Keratinocyte (primary cell): ENCODE data around the gene CELF2.

Experiments
- EZH2 ChIP-seq: IDR thresholded peaks from one replicate; pipeline ENCODE4 v1.6.1; 2012; ENCODE audit warnings: inconsistent platforms, mild to moderate bottlenecking, low read length, moderate library complexity
- TF ChIP-seq, protein P1 (sequence below), 3 experiments: IDR thresholded peaks in 1 of 3; conservative IDR thresholded peaks in 1 of 3; optimal IDR thresholded peaks in 1 of 3; 2 replicates in 2 of 3; 3 replicates in 1 of 3; pipeline versions ENCODE3 to v1.5.1; 2011; ENCODE audit warnings: low read length in 3 of 3, mild to moderate bottlenecking in 3 of 3, moderate library complexity in 2 of 3, control low read depth in 1 of 3, inconsistent platforms in 1 of 3; ENCODE audit not compliant: insufficient read depth in 2 of 3; ENCODE audit errors: extremely low read depth in 1 of 3

DNA sequence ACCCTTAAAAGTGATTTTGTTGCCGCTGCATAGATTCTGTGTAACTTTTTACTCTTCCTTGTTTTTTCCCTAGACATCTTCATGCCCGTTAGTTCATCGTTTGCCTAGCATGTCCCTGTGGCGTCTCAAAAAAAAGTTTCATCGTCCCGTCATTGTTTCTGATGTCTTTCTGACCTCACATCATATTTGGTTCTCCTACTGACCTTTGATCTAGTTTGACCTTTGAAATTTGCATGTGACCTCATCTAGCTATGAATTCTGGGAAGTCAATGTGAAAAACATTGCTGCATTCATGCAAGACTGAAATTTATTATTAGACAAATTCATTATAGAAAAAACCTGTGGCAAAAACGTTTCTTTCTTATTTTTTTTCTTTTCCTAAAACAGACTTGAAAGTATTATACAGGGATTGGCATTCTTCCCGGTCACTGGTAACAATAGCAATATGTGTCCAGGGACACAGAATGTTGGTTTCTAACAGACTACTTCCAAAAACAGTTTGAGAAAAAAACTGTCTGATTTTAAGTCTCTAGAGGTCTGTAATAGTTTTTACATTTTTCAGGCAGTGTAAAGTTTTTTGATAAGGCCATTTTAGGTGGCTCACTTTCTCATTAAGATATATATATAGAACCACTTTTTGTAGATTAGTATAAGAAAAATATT, 312.8 kb downstream of the CELF2 start:
- TF ChIP-seq, protein P1, sequence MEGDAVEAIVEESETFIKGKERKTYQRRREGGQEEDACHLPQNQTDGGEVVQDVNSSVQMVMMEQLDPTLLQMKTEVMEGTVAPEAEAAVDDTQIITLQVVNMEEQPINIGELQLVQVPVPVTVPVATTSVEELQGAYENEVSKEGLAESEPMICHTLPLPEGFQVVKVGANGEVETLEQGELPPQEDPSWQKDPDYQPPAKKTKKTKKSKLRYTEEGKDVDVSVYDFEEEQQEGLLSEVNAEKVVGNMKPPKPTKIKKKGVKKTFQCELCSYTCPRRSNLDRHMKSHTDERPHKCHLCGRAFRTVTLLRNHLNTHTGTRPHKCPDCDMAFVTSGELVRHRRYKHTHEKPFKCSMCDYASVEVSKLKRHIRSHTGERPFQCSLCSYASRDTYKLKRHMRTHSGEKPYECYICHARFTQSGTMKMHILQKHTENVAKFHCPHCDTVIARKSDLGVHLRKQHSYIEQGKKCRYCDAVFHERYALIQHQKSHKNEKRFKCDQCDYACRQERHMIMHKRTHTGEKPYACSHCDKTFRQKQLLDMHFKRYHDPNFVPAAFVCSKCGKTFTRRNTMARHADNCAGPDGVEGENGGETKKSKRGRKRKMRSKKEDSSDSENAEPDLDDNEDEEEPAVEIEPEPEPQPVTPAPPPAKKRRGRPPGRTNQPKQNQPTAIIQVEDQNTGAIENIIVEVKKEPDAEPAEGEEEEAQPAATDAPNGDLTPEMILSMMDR (optimal IDR thresholded peaks at IDR 0.05 in 1 of 3, IDR thresholded peaks at IDR 0.05 in 1 of 3, conservative IDR thresholded peaks at IDR 0.05 in 1 of 3; ENCODE audit: extremely low read depth in 1 of 3, insufficient read depth in 2 of 3, low read length in 3 of 3) = no peak
- no peak for TF ChIP-seq EZH2
